ENCODE measurements around the gene CCBE1.
"Not testable (repeated sequence)": the region's sequence is repeated elsewhere in the genome, so short reads cannot be mapped to it uniquely, and the experiment has no call there.

Gene CCBE1

DNA sequence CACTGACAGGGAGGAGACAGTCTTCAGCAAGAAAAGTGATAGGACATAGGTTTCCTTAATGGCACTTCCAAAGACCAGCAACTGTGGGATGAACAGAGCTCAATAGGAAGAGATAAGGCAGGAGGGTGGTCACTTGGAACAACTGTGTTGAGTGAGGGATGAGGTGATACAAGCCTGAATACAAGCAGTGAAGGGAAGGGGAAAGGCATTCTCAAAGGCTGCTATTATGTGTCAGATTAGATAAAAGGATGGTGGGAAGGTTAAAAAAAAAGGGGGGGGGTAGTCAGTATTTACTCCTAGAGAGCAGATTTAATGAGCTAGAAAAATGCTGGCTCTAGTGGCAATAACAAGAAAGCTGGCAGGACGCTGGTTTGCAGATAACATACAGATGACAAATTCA, 25.7 kb downstream of the CCBE1 start:
- TF ChIP-seq, protein P1, sequence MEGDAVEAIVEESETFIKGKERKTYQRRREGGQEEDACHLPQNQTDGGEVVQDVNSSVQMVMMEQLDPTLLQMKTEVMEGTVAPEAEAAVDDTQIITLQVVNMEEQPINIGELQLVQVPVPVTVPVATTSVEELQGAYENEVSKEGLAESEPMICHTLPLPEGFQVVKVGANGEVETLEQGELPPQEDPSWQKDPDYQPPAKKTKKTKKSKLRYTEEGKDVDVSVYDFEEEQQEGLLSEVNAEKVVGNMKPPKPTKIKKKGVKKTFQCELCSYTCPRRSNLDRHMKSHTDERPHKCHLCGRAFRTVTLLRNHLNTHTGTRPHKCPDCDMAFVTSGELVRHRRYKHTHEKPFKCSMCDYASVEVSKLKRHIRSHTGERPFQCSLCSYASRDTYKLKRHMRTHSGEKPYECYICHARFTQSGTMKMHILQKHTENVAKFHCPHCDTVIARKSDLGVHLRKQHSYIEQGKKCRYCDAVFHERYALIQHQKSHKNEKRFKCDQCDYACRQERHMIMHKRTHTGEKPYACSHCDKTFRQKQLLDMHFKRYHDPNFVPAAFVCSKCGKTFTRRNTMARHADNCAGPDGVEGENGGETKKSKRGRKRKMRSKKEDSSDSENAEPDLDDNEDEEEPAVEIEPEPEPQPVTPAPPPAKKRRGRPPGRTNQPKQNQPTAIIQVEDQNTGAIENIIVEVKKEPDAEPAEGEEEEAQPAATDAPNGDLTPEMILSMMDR (conservative IDR thresholded peaks at IDR 0.05): no peak
- no peak for TF ChIP-seq ZFX (IDR thresholded peaks at IDR 0.05)
- no peak overlapping the region for H3K27ac ChIP-seq

DNA sequence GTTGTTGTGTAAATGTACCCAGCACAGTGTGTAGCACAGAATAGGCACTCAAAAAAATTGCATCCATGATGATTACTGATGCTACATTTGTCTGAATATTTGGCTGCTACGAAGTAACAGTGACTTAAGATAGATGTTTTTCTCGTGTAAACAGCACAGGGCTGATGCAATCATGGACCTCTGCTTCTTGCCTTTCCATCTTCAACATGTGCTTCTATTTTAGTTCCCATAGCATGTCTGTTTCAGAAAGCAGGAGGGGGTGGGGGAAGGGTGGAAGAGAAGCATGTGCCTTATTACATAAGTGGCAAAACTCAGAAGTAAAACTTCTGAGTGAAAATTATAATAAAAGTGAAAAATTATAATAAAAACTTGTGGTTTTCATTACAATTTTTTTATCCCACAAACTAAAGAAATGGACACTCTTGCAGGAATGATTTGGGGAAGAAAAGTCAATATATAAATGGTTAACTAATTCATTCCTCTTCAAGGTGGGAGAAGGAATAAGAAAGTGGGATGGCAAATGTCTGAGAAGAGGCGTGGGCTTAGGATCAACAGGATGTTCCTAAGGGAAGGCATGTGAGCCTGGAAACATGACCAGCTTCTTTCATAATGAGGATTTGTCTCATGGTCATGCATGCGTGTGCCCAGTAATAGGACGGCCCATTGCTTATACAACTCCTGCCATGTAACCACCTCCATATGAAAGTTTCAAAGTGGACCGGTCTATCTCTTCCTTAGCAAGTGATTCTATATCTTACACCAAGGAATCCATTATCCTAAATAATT, 27.2 kb downstream of the CCBE1 start:
- TF ChIP-seq, protein P1 (conservative IDR thresholded peaks at IDR 0.05): no peak

DNA sequence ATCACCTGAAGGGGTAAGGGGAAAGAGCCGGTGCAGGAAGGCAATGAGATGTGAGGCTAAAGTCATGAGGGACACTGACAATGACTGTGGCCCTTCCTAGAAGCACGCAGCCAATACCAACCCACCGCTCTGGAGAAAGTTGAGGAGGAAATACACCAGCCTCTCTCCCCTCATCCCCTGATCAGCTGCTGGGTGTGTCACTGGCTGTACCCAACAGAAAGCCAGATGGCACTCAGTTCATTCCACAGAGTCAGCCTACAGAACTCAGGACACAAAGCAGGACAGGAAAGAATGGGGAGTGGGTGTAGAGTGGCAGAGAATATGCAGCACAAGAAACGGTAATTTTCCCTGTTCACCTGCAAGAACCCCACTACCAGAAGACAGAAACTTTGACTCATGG, 29.7 kb downstream of the CCBE1 start:
- no peak overlapping the region for H3K27ac ChIP-seq
- TF ChIP-seq, protein P1 (conservative IDR thresholded peaks at IDR 0.05): no peak
- TF ChIP-seq ZFX (IDR thresholded peaks at IDR 0.05): no peak

More for the DNA sequence above, 27.2 kb downstream of the CCBE1 start:
- H3K27ac ChIP-seq: no peak overlapping the region

DNA sequence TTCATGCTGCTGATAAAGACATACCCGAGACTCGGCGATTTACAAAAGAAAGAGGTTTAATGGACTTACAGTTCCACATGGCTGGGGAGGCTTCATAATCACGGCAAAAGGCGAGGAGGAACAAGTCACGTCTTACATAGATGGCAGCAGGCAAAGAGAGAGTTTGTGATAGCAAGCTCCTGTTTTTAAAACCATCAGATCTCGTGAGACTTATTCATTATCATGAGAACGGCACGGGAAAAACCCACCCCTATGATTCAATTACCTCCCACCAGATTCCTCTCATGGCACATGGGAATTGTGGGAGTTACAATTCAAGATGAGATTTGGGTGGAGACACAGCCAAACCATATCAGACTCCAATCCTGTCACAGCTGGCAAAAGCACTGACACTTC, 31.2 kb downstream of the CCBE1 start:
- not testable (repeated sequence) for H3K27ac ChIP-seq

DNA sequence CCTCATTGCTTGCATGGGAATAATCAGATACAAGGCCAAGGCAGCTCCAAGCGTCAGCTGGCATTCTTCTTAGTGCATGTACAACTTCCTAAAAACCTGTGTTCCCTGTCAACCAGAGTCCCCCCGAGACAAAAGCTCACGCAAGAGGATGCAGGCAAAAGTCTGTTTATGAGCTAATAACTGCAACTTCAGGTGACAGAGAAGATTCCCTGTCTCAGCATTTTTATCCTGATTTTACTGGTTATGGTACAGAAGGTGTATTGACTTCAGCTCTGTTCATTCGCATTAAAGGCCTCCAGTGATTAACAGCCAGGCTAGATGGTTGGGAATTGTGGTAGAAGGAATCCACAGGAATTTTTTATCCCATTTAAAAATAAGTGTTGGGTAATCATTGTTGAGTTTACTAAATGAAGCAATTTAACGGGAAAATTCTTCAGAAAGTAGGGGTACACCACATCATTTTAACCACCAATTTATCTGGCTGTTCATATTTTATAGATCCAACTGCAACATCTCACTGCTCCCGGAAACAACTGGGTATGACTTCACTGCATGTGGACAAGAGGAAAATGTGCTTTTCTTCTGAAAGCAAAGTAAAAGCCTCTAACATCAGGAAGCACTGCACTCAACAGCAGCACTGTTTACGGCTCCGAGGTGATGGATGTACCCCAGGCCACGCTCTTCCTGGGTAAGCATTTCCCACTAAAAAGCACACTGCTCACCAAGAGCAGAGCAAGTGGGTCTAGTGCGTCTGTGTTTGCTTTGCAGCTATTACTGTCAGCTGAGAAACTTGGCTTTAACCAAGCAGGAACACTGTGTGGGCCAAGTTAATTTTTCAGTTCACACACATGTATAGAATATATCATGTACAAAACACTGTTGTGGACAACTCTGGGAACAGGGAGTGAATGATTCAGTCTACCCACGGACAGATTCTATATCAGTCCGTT, 31.9 kb downstream of the CCBE1 start:
- no peak overlapping the region for H3K27ac ChIP-seq
- TF ChIP-seq, protein P1 (conservative IDR thresholded peaks at IDR 0.05): no peak
- no peak for TF ChIP-seq ZFX (IDR thresholded peaks at IDR 0.05)

DNA sequence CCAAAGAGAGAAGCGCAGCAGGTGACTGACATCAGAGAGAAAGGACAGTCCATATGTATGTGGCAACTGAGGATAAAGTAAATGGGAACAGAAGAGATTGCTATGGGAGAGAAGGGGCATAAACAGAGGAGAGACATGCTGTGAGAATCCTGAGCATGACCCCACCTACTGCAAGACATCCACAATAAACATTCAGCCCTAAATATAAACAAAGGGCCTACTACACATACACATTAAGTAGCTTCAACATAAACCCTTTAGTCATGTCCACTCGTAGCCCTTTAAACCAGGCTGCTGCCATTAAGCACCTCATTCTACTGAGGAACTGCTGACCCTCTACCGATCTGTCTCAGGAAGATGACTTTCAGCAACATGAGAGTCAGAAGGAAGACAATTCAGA, 32.9 kb downstream of the CCBE1 start:
- TF ChIP-seq, protein P1 (conservative IDR thresholded peaks at IDR 0.05): no peak
- no peak for TF ChIP-seq ZFX (IDR thresholded peaks at IDR 0.05)
- no peak overlapping the region for H3K27ac ChIP-seq

DNA sequence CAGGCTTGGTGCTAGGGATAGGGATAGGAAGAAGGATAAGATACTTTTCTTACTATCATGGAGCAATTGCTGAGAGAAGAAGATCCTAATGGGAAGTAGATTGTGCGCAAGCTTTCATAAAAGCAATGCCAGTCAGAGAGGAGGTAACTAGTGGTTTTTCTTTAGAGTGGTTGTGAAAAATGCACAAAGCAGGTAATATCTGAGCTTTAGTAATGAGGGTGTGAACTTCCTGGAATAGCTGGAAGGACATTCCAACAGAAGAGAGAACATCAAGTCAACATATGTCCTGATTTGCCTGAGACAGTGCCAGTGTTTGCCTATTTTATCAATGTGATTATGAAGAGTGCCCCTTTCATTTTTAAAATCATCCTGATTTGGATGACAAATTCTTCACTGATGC, 34.1 kb downstream of the CCBE1 start:
- TF ChIP-seq, protein P1 (conservative IDR thresholded peaks at IDR 0.05): no peak
- TF ChIP-seq ZFX (IDR thresholded peaks at IDR 0.05): no peak
- H3K27ac ChIP-seq: no peak overlapping the region

All from C4-2B (cell line).